ENCODE measurements around the gene C1orf159.

DNA sequence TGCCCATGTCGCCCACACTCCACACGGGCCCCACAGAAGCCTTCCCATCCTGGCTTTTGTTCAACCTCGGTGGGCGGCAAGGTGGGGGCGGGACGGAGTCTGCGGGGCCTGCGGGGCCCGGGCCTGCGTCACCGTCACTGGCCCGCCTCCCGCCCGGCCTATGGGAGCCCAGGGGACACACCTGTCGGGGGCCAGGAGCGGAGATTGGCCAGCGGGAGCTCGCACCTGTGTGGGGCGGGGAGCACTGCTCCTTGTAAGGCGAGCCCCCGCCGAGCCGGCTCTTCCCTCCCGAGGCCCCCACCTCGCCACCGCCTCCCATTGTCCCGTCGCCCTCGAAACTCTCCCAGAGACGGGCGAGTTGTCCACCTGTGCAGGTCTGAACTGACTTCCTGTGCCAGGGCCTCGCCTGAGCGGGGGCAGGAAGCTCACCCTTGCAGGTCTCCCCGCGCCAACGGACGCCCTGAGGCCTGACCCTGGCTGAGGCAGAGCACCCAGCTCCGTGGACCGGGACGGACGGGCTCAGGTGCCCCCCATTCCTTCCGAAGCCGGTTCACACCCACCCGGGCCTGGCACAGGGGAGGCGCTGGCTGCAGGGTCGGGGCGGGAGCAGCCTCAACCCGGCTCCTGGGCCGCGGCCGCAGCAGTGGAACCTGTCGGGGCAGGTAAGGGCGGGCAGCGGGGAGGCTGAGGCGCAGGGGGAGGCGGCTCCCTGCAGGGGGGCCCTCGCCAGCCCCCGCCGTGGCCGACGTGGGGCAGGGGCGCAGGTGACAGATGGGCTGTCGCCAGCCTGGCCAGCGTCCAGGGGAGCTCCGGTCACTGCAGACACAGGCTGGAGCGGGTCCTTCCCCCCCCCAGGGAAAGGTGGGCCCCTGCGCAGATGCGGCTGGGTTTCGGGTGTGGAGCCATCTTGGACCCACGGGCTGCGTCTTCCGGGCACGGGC is 47.0 kb upstream of the C1orf159 start:
- TF ChIP-seq, protein P1, sequence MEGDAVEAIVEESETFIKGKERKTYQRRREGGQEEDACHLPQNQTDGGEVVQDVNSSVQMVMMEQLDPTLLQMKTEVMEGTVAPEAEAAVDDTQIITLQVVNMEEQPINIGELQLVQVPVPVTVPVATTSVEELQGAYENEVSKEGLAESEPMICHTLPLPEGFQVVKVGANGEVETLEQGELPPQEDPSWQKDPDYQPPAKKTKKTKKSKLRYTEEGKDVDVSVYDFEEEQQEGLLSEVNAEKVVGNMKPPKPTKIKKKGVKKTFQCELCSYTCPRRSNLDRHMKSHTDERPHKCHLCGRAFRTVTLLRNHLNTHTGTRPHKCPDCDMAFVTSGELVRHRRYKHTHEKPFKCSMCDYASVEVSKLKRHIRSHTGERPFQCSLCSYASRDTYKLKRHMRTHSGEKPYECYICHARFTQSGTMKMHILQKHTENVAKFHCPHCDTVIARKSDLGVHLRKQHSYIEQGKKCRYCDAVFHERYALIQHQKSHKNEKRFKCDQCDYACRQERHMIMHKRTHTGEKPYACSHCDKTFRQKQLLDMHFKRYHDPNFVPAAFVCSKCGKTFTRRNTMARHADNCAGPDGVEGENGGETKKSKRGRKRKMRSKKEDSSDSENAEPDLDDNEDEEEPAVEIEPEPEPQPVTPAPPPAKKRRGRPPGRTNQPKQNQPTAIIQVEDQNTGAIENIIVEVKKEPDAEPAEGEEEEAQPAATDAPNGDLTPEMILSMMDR (IDR thresholded peaks at IDR 0.05; ENCODE audit: low read depth, low read length), result no peak
- no peak for TF ChIP-seq POLR2A (IDR thresholded peaks at IDR 0.05; ENCODE audit: extremely low read depth, insufficient read length)
- TF ChIP-seq, protein P2, sequence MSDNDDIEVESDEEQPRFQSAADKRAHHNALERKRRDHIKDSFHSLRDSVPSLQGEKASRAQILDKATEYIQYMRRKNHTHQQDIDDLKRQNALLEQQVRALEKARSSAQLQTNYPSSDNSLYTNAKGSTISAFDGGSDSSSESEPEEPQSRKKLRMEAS (IDR thresholded peaks at IDR 0.05; ENCODE audit: low read depth, low read length), result no peak
